ENCODE measurements around the gene RD3L. TPM values are rescaled to one million over a fixed set of nuclear protein-coding genes. Genes with fewer than 3 reads are reported as not detected.
"Not testable (repeated sequence)": the region's sequence is repeated elsewhere in the genome, so short reads cannot be mapped to it uniquely, and the experiment has no call there.

Gene RD3L
- total and polyA plus RNA-seq, 4 donors, result not detected

DNA sequence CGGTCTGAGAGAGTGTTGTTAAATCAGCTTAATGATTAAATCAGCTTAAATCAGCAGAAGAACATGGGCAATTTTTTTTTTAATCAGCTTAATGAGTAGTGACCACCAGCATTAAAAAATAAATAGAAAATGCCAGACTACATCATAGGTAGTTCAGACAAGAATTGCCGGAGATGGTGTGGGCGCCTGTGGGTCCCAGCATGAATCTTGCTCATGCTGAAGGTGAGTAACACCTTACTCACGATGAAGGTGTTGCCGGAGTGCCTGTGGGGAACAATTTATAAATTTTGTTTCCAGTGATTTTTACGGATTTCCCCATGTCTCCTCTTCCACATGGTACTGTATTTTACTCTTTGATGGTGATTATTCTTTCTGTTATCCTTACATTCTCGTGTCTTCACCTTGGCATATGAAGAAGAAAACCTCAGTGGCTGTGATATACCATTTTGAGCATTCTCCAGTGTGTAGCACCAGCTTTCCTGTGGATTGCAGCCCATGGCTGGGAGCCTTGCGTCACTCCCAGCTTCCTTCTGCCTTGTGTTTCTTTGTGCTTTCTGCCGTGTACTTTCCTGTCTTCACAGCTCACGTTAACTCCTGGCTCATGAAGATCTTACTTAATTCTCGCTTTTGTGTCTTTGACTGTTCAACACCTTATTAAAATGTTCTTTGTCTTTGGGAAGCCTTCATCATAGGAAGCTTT, 9.4 kb downstream of the RD3L start:
- intact Hi-C loops (cut with DNase I), result no loop called here
- DNase-seq (no peak), ATAC-seq (ENCODE audit: low FRiP score) (no peak)
- WGBS, 2 donors, result 77 to 78% methylated on average over 11 of the region's 11 CpGs
- Histone ChIP-seq H3K36me3 (ENCODE audit: control insufficient read depth in 1 of 2, insufficient read depth in 2 of 2, low read length in 1 of 2) (no peaks in the 10 kb centered on the region), H3K4me3 (ENCODE audit: low read length in 2 of 2) (no peak overlapping the region), H3K9me3 (ENCODE audit: control insufficient read depth, low read length) (no peaks in the 10 kb centered on the region), H3K4me1 (ENCODE audit: control insufficient read depth in 1 of 2, insufficient read depth in 2 of 2, low read length in 2 of 2) (no peaks in the 10 kb centered on the region), H3K27me3 (ENCODE audit: control insufficient read depth in 1 of 2, insufficient read depth in 2 of 2, low read length in 1 of 2) (no peaks in the 10 kb centered on the region), H3K27ac (ENCODE audit: low read depth in 1 of 2, low read length in 2 of 2) (no peak overlapping the region)

DNA sequence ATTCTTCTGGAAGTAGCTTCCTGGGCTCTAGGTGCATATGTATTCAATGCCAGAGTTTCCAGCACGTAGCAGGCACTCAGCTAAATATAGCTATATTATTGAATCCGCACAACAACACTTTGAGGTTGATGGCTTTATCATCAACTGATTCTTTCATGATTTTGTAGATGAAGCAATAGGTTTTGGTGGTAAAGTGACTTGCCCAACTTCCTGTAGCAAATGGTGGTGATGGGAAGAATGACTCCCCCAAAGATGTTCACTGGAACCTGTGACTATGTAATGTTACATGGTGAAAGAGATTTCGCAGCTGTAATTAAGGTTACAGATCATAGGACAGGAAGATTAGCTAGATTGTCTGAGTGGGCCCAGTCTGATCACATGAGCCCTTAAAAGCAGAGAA, 10.9 kb downstream of the RD3L start:
- intact Hi-C loops (cut with DNase I), result no loop called here
- Histone ChIP-seq H3K36me3 (ENCODE audit: control insufficient read depth in 1 of 2, insufficient read depth in 2 of 2, low read length in 1 of 2) (no peaks in the 10 kb centered on the region), H3K27ac (ENCODE audit: low read depth in 1 of 2, low read length in 2 of 2) (no peak overlapping the region), H3K4me1 (ENCODE audit: control insufficient read depth in 1 of 2, insufficient read depth in 2 of 2, low read length in 2 of 2) (no peaks in the 10 kb centered on the region), H3K9me3 (ENCODE audit: control insufficient read depth, low read length) (no peaks in the 10 kb centered on the region), H3K4me3 (ENCODE audit: low read length in 2 of 2) (no peak overlapping the region), H3K27me3 (ENCODE audit: control insufficient read depth in 1 of 2, insufficient read depth in 2 of 2, low read length in 1 of 2) (no peaks in the 10 kb centered on the region)
- ATAC-seq (ENCODE audit: low FRiP score), result no peak
- no peak for DNase-seq
- WGBS, 2 donors, result 69 to 73% methylated on average over 3 of the region's 3 CpGs

DNA sequence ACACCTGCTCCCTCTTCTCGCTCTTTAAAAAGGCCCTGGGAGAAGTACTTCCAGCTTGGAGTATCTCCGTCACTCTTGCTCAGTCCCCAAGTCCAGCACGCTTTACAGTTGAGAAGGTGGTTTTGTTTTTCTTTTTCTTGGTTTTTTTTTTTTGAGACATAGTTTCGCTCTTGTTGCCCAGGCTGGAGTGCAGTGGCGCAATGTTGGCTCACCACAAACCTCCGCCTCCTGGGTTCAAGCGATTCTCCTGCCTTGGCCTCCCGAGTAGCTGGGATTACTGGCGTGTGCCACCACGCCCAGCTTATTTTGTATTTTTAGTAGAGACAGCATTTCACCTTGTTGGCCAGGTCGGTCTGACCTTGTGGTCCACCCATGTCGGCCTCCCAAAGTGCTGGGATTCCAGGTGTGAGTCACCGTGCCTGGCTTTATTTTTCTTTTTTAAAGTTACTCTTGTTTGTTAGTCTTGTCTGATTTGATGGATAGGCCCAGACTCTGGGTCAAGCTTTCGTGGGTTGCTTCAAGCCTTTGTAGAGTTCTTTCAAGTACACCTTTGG, 12.2 kb downstream of the RD3L start:
- no peaks in the 10 kb centered on the region for H3K4me1 ChIP-seq (ENCODE audit: control insufficient read depth in 1 of 2, insufficient read depth in 2 of 2, low read length in 2 of 2)
- intact Hi-C loops (cut with DNase I), result no loop called here
- DNase-seq, result no peak
- no peak for ATAC-seq (ENCODE audit: low FRiP score)
- no peaks in the 10 kb centered on the region for H3K27me3 ChIP-seq (ENCODE audit: control insufficient read depth in 1 of 2, insufficient read depth in 2 of 2, low read length in 1 of 2)
- H3K9me3 ChIP-seq (ENCODE audit: control insufficient read depth, low read length), result no peaks in the 10 kb centered on the region
- no peaks in the 10 kb centered on the region for H3K36me3 ChIP-seq (ENCODE audit: control insufficient read depth in 1 of 2, insufficient read depth in 2 of 2, low read length in 1 of 2)
- no peak overlapping the region for H3K4me3 ChIP-seq (ENCODE audit: low read length in 2 of 2)
- 78 to 81% methylated on average over 14 of the region's 14 CpGs for WGBS, 2 donors
- no peak overlapping the region for H3K27ac ChIP-seq (ENCODE audit: low read depth in 1 of 2, low read length in 2 of 2)

DNA sequence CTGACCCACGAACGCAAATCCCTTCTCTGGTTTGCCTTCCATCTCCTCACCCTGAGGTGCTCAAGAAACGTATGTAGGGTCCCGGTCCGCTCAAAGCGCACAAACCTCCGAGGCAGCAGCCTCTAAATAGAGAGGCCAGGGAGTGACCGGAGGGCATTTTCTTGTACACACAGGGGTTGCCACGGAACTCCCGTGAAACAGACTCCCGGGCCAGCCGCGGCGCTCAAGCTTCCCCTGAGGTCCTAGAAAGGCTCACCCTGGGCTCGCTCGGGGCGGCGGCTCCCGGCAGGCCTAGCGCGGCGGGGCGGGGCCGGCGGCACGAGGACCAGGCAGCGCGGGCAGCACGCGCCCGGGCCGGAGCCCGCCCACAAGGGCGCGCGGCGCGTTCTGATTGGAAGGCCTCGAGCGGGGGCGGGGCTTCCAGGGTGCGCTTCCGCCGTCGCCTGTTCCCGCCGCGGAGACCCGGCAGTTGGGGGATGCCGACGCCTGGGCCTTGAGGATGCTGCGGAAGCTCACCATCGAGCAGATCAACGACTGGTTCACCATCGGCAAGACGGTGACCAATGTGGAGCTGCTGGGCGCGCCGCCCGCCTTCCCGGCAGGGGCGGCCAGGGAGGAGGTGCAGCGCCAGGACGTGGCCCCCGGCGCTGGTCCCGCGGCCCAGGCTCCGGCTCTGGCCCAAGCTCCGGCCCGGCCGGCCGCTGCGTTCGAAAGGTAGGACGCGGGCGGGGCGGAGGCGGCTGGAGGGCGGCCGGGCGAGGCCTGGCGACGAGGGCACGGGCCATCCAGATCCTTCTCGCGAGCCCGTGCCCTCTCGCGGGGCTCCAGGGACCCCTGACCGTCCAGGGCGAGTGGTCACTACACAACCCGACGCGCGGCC, 14.1 kb downstream of the RD3L start, which contains the start of gene TDRD9:
Gene TDRD9 (plus strand): TSS at position 446 of the 880 bp plus-strand sequence. CDS start 54 bp downstream, at position 500.
- intact Hi-C loops (cut with DNase I), result no loop called here
- ATAC-seq (ENCODE audit: low FRiP score) (no peak), DNase-seq (no peak)
- Histone ChIP-seq H3K9me3 (ENCODE audit: control insufficient read depth, low read length) (no peaks in the 10 kb centered on the region), H3K36me3 (ENCODE audit: control insufficient read depth in 1 of 2, insufficient read depth in 2 of 2, low read length in 1 of 2) (no peaks in the 10 kb centered on the region), H3K27ac (ENCODE audit: low read depth in 1 of 2, low read length in 2 of 2) (no peak within 1 kb of the TSS), H3K4me3 (ENCODE audit: low read length in 2 of 2) (no peak within 1 kb of the TSS), H3K27me3 (ENCODE audit: control insufficient read depth in 1 of 2, insufficient read depth in 2 of 2, low read length in 1 of 2) (no peaks in the 10 kb centered on the region), H3K4me1 (ENCODE audit: control insufficient read depth in 1 of 2, insufficient read depth in 2 of 2, low read length in 2 of 2) (no peaks in the 10 kb centered on the region)
- WGBS, 2 donors, result 49 to 59% methylated on average over 79 to 97 of the region's 97 CpGs

DNA sequence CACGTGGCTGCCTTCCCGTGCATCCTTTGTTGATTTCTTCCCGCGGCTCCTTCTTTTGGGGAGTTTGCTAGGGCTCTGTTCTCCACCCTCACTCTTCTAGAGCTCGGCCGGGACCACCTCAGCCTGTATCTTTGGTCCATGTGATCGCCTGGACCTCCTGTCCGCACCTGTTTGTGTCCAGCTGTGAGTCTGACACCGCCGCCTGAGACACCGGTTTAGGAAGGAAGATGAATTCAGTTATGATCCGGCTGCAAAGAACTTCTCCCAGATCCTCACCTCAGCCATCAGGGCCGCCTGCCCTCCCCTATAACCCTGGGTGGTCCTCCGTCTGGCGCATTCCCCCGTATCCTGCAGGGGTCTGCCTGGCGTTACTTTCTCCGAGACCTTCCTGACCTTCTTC, 14.8 kb downstream of the RD3L start:
- Histone ChIP-seq H3K4me3 (ENCODE audit: low read length in 2 of 2) (no peak overlapping the region), H3K27ac (ENCODE audit: low read depth in 1 of 2, low read length in 2 of 2) (no peak overlapping the region), H3K4me1 (ENCODE audit: control insufficient read depth in 1 of 2, insufficient read depth in 2 of 2, low read length in 2 of 2) (no peaks in the 10 kb centered on the region), H3K27me3 (ENCODE audit: control insufficient read depth in 1 of 2, insufficient read depth in 2 of 2, low read length in 1 of 2) (no peaks in the 10 kb centered on the region), H3K9me3 (ENCODE audit: control insufficient read depth, low read length) (no peaks in the 10 kb centered on the region), H3K36me3 (ENCODE audit: control insufficient read depth in 1 of 2, insufficient read depth in 2 of 2, low read length in 1 of 2) (no peaks in the 10 kb centered on the region)
- intact Hi-C loops (cut with DNase I), result no loop called here
- ATAC-seq (ENCODE audit: low FRiP score) (no peak), DNase-seq (no peak)
- WGBS, 2 donors, result 92% methylated on average over 18 of the region's 18 CpGs

DNA sequence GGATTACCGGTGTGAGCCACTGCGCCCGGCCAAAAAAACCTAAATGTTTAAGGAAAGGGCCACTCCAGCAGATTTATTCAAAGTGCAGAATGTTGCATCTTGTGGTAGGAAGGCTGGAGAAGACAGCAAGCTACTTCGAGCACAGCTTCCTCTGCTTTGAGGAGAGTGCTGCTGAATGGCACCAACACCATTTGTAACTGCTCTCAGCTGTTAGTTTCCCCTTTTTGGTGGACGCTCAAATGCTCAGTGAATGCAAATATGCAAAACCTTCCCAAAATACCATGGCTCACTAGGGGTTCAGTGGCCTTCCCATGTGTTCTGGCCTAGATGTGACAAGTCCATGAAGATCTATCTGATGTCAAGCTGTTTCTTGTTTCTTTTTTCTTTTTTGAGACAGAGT, 17.0 kb downstream of the RD3L start:
- no peak for DNase-seq
- Histone ChIP-seq H3K9me3 (ENCODE audit: control insufficient read depth, low read length) (no peaks in the 10 kb centered on the region), H3K36me3 (ENCODE audit: control insufficient read depth in 1 of 2, insufficient read depth in 2 of 2, low read length in 1 of 2) (no peaks in the 10 kb centered on the region), H3K27me3 (ENCODE audit: control insufficient read depth in 1 of 2, insufficient read depth in 2 of 2, low read length in 1 of 2) (no peaks in the 10 kb centered on the region), H3K4me1 (ENCODE audit: control insufficient read depth in 1 of 2, insufficient read depth in 2 of 2, low read length in 2 of 2) (peaks cover 0 to 1% of the 10 kb centered on the region in 2 donors), H3K27ac (ENCODE audit: low read depth in 1 of 2, low read length in 2 of 2) (no peak overlapping the region), H3K4me3 (ENCODE audit: low read length in 2 of 2) (no peak overlapping the region)
- 80 to 86% methylated on average over 5 of the region's 5 CpGs for WGBS, 2 donors
- ATAC-seq (ENCODE audit: low FRiP score), result no peak
- intact Hi-C loops (cut with DNase I), result no loop called here

DNA sequence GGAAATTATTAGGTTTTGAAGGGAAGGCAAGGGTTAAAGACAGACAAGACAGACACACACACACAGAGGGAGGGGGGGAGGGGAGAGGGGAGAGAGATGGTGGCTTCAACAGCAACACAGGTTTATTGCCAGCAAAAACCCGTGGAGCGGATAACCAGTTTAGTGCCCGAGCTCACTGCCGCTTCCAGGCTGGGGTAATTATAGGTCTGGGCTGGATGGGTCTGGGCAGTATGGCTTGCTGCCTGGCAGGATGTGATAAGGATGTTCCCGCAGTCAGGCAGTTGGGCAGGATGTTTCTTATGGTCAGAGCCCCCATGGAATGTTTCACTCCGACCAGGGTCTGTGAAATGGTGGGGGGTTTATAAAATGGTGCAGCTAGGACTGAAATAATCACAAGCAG, 18.5 kb downstream of the RD3L start:
- intact Hi-C loops (cut with DNase I), result no loop called here
- Histone ChIP-seq H3K27ac (ENCODE audit: low read depth in 1 of 2, low read length in 2 of 2) (no peak overlapping the region), H3K4me1 (ENCODE audit: control insufficient read depth in 1 of 2, insufficient read depth in 2 of 2, low read length in 2 of 2) (peaks cover 0 to 1% of the 10 kb centered on the region in 2 donors), H3K36me3 (ENCODE audit: control insufficient read depth in 1 of 2, insufficient read depth in 2 of 2, low read length in 1 of 2) (no peaks in the 10 kb centered on the region), H3K27me3 (ENCODE audit: control insufficient read depth in 1 of 2, insufficient read depth in 2 of 2, low read length in 1 of 2) (no peaks in the 10 kb centered on the region), H3K4me3 (ENCODE audit: low read length in 2 of 2) (no peak overlapping the region), H3K9me3 (ENCODE audit: control insufficient read depth, low read length) (no peaks in the 10 kb centered on the region)
- no peak for ATAC-seq (ENCODE audit: low FRiP score)
- DNase-seq, result no peak
- WGBS, 2 donors, result 2% methylated on average over 6 of the region's 6 CpGs

DNA sequence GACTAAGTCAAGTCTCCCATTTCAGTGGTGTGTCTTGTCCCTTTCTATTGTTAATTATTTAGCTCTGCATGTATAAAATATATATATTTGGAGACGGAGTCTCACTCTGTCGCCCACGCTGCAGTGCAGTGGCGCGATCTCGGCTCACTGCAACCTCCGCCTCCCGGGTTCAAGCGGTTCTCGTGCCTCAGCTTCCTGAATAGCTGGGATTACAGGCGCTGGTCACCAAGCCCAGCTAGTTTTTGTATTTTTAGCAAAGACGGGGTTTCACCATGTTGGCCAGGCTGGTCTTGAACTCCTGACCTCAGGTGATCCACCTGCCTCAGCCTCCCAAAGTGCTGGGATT, 20.5 kb downstream of the RD3L start:
- DNase-seq; H3K4me3 ChIP-seq (ENCODE audit: low read length in 2 of 2); intact Hi-C loops (cut with DNase I); H3K27ac ChIP-seq (ENCODE audit: low read depth in 1 of 2, low read length in 2 of 2); H3K36me3 ChIP-seq (ENCODE audit: control insufficient read depth in 1 of 2, insufficient read depth in 2 of 2, low read length in 1 of 2); ATAC-seq (ENCODE audit: low FRiP score); H3K4me1 ChIP-seq (ENCODE audit: control insufficient read depth in 1 of 2, insufficient read depth in 2 of 2, low read length in 2 of 2); H3K9me3 ChIP-seq (ENCODE audit: control insufficient read depth, low read length); H3K27me3 ChIP-seq (ENCODE audit: control insufficient read depth in 1 of 2, insufficient read depth in 2 of 2, low read length in 1 of 2): not testable (repeated sequence)
- 59 to 60% methylated on average over 12 of the region's 12 CpGs for WGBS, 2 donors
